Activated CD4-positive, alpha-beta T cell treated with anti-CD3 and anti-CD28 coated beads for 4 hours (primary cell): ENCODE measurements around the gene GALNT3.
A peak's percentile ranks its signal among the peaks of the same experiment; 100 is the strongest.

ENCODE experiments used
- DNase-seq, 2 donors: peaks; one replicate each; pipeline ENCODE4 v3.0.0-alpha.2; 2020

GALNT3 gene

DNA sequence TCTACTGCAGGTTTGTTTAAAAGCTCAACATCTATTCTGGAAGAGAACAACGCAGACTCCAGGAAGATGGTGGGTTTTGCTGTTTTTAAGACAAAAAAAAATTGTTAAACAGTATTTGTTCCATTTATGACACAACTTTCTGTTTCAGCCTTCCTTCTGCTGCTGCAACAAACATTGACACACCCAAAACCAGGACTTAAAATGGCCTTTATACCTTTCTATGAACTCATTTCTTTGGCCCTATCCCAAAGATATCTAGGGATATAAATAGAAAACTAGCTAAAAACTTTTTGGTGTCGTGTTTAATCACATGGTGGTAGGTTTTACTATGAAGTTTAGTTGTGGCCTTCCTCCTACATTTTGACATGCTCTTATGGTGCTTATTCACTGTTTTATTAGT, 964 bp upstream of the GALNT3 start:
- DNase-seq: no peak

DNA sequence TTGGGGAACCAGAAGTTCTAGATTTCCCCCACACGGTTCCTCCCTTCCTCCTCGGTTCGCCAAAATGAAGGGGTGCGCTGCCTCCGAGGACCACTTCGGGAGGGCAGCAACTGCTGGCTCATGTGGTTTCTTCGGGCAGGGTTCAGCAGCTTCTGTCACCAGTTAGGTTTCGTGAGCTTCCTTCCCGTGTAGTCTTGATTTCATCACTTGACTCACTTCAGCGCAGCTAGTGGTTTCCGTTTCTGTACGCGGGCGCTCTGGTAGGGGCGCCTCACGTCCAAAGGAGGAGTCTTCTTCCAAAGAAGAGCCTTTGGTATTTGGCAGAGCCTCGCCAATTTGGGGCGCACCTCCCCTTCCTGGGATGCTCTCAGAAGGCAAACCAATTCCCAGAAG, 485 bp upstream of the GALNT3 start:
- DNase-seq: peak; percentile 23 to 38

DNA sequence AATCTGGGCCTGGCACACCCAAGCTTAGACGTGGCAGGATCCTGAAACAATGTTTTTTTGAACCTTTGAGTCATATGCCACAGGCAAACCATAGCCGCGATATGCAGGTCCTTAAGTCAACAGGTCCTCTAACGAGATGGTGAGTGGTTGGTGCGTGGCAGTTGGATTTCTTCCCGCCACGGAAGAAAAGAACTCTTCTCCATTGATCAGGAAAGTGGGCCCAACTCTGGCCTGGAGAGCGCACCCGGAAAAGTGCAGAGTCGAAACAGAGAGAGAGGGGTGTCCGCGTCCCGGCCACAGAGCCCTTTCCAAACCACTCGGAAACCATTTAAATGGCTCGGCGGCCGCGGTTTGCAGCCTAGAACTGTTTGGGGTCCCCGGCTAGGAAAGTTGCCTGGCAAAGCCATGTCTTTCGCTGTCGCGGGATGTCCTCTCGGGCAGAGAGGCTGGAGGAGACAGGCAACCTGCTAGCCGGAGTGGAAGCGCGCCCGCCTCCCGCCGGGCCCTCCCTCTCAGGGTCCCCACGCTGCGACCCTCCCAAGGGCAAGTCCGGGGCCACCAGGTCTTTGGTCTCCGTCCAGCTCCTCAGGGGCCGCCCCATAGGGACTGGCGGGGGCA, 777 bp downstream of the GALNT3 start:
- DNase-seq: no peak

DNA sequence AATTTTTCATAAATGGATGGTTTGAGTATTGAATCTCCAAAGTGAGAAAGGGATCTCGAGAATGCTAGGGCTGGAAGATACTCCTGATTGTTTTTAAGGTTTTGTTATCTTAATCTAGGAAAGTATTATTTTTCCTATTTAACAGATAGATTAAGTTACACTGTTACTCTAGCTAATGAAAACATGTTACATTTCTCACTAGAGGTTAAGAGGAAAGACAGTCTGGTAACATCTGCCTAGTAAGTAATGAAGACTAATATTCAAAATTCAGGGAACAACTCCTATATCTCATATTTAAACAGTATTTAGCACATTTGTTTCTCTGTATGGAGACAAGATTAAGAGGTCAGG, 2.0 kb downstream of the GALNT3 start:
- DNase-seq: no peak

DNA sequence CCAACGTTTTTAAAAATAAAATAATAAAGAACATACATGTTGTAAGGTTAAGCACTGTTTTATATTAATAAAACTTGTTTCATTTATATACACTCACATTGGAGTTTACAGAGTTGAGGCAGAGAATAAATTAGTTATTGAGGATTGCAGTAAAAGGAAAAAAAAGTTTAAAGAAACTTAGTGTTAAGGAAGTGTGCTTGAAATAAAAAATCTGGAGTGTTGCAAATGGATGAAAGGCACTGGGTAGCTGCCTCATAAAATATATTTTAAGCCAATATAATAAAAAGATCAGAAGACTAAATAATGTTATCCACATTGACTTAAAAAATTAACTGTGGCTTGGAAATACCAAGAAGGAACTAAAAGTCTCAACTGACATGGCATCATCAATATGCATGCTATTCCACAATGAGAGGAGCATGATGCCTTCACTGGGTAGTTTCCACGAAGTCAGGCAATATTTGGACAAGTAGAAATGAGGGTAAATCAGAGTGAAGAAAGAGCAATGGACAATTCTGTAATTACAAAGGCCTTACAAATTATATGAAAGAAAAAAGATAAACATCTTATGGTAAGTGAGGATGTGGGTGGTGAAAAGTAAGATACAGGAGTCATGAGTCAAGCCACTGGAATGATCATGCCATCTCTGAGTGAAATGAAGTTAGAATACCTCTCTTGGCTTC, 2.5 kb downstream of the GALNT3 start:
- no peak for DNase-seq

DNA sequence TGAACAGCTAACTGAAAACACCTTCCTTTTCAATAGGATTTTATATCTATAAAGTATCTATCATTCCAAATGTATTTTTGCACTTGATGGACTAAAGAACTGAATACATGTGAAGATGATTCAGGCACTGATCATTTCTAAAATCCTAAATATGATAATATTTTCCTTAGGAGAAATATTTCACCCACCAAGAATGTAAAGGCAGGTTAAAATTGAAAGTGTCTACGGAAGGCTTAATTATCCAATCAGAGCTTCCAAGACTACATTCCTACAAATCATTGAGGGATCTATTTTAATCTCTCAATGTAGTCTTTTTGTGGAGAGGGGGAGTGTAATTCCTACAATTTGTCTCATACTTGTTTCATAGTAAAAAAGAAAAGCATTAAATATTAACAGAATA, 3.6 kb downstream of the GALNT3 start:
- DNase-seq: no peak

DNA sequence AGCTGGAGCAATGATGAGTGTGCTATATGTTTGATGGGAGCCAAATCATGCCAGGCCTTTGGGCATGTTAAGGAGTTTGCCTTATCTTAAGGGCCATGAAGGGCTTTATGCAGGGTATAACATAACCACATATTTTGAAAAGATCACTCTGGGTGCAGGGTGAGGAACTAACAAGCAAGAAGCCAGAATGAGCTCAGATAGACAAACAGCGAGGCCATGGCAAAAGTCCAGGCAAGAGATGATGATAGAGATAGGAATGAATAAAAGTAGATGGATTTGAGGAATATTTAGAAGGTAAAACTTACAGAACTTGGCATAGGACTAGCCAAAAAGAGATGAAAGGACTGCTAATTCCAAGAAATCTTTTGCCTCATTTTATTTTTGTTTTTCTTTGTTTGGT, 6.7 kb downstream of the GALNT3 start:
- DNase-seq: no peak

DNA sequence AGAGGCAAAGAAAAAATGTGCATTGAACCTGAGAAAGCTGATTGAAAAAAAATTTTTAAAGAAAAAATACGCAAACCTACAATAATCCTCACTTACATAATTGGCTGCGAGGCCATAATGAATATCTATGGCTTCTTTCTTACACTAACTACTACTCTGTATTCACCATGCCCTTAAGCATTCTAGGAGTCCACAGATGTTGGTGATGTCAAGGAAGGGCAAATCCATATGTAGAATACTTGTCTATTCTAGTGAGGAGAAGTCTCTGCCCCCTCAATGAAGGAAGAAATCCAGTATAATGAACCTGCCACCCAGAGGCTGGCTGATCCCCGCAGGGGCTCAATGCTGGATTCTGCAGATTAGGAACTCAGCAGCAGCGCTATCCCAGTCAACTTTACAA, 14.3 kb downstream of the GALNT3 start:
- no peak for DNase-seq

DNA sequence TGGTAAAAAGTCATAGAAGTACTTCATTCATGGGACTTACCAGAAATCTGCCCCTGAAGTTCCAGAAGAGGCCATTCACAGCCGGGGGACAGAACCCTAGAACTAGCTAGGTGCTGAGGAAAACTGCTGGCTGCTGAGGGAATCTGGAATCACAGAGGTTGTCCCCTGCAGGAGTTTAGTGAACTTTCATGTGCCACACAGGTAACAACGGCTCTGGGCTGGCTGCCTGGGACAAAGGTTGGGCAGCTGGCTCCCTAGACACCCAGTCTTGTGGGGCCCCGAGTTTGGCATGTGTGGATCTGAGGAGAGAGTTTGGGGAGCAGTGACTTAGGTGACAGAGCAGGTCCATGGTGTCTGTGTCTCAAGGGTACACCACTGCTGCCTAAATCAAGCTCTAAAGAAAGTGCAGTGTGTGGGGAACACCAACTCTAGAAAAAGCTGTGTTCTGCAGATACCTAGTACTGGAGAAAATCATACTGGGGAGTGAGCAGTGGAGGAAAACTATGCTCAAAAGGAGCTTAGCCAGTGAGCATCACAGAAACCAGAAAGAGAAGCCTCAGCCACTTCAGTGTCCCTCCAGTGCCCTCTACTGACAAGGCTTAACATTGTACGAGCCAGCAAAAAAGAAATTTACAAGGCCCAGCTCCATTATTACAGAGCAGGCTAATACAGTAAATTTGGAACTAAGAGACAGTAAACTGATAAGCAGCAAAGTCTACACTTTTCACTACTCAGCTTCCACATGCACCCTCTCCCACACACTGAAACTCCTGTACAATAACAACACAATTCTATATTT, 15.2 kb downstream of the GALNT3 start:
- no peak for DNase-seq

DNA sequence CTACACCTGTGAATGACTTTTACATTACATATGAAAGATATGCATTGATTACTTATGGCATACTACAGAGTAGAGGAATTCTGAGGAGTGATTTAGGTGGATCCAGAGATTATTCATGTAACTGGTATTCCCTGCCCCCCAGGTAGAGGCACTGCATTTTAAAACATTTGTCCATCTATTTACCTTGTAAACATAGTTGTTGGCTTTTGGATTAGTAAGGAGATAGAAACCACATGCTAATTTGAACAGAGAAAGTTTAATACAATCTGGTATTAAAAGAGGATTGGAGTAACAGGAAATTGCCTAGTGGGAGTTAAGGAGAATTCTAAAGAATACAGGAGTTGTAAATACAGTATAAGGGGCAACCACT, 15.9 kb downstream of the GALNT3 start:
- DNase-seq: no peak

DNA sequence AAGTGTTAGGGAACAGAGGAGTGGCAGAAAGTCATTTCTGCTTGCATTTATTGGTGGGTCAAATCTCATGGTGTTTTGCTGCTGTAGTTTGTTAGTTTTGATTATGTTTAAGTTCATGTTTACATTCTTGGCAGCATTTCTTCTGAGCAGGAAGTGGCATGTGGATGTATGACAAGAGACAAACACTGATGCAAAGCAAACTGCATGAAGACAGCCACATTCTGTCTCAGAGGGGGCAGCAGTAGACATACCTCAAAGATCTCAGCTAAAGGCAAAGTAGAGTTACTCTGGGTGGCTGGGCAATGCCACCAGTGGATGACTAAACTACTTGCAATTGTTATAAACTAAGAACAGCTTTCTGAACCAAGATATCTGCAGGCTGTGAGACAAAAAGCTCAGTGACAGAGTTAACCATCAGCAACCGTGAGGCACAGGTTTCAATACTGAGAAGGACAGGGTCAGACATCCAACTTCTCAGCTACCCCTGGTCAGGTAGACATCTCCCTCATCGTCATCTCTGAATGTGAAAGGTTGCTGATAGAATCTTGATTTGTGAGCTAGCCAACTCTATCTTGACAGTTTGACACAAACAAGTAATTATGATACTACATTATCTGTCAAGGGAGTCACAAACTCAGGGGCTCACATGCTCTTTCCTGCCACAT, 16.4 kb downstream of the GALNT3 start:
- no peak for DNase-seq

DNA sequence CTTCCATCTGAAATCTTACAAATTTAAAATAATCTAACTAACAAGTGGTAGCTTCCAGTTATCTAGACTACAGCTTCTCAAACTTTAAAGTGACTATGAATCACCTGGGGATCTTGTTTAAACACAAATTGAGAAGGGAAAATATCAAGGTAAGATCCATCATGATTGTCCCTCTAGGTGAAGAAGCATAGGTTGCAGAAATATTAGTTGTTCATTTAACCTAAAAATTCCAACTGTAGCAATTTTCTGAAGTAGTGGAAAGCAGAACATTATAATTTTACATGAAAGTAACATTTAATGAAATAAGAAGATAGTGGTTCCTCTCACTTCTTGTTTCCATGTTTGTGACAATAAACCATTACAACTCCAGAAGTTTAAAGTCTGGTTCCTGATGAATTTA, 17.3 kb downstream of the GALNT3 start:
- no peak for DNase-seq

DNA sequence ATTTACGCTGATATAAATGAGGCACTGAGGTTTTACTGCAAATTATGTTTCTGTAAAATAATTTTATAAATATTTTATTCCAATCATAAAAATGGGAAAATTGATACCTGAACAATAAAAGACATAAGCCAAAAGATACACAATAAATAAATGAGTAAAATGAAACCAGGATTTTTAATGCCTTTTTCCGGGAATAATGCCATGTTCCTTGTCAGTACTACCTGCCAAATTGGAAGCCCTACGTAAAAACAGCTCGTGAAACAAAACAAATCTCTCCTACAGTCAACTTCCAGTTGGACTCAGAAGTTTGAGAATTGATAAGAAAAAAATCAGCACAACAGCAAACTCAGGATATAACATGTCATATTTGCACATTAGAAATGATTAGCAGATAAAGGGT, 18.0 kb downstream of the GALNT3 start:
- DNase-seq: no peak

DNA sequence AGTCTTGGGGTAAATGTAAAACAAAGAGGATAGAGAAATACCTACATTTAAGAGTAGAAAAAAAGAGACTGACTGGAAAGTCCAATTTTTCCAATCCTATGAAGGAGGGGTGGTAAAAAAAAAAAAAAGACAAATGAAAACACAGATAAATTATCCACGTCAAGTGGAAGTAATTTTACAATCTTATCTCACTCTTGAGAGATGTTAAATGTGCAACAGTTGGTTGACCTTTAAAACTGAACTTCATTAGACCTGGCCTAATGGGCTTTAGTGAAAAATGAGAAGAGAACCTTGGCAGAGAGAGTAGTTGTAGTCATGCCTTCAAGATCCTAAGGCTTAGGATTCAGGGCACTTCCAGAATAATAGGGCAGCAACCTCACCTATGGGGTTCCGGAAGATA, 20.4 kb downstream of the GALNT3 start:
- no peak for DNase-seq

DNA sequence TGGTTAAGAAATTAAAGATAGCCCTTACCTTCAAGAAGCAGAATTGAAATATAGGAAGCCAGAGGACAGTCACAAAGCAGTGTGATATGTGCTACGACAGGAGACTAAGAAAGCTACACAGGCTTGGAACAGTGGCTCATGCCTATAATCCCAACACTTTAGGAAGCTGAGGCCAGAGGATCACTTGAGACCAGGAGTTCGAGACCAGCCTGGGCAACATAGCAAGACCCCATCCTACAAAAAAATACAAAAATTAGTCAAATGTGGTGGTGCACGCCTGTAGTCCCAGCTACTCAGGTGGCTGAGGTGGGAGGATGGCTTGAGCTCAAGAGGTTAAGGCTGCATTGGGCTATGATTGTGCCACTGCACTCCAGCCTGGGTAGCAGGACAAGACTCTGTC, 21.9 kb downstream of the GALNT3 start:
- DNase-seq: no peak

DNA sequence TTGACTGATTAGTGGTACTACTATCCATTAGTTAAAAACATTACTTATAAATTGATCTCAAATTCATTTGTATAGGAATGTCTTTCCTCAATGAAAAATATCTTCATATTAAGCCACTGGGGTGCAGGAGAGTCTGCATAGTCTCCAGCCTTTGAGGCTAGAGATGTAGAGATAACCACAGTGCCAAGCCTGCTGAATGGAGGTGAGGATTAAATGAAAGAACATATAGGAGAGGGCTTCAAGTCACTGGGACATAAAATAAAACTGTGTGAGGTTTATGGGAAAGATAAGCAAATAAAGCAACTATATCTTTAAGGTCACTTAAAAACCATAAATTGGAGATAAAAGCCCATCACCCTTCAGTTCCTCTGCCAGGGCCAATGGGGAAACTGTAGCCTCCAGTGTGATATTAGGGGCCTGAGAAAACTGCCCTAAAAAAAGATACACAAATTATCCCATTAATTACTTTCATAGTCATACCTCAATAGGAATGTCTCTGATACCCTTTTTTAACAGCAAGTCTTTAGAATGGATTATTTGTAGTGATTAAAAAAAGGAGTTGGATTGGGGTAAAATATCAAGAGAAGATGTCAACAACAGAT, 27.6 kb downstream of the GALNT3 start:
- DNase-seq: no peak

DNA sequence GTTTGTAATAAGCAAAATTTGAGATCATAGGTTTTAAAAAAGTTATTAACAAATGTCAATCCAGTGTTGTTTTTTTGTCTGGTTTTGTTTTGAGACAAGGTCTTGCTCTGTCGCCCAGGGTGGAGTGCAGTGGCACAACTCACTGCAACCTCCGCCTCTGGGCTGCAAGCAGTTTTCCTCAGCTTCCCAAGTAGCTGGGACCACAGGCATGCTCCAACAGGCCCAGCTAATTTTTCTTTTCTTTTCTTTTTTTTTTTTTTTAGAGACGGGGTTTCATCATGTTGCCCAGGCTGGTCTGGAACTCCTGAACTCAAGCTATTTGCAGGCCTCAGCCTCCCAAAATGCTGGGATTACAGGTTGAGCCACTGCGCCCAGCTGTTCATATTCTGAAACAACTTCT, 31.3 kb downstream of the GALNT3 start:
- DNase-seq: no peak

DNA sequence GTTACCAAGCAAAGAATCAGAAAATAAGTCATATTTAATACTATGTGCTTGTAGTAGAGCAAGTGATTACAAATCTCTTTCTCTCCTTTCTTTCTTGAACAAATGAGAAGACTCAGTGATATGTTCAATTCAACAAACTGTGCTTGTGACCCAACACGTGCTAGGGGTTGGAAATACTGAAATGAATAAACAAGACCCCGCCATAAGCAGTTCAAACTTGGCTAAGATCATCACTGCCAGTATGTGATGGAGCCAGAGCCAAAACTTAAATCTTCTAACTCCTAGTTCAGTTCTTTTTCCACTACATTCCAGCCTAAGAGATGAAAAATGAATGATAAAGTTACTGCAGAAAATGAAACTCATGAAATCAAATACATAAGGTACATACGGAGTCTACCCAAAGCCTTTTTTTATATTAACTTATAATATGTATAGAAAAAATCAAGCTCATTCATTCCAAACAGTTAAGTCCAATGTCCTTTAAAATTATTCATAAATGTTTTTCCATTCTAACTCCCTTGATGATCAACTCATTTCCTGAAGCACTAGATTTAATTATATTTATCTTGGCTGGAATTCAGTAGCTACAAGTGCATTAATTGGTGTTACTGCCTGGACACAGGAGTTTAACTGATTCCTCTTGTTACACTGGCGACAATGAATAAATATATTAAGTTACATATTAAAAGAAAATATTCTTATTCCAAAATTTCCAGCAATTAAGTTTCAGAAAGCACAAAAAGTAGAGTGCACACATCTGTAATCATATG, 36.0 kb downstream of the GALNT3 start:
- DNase-seq: no peak

DNA sequence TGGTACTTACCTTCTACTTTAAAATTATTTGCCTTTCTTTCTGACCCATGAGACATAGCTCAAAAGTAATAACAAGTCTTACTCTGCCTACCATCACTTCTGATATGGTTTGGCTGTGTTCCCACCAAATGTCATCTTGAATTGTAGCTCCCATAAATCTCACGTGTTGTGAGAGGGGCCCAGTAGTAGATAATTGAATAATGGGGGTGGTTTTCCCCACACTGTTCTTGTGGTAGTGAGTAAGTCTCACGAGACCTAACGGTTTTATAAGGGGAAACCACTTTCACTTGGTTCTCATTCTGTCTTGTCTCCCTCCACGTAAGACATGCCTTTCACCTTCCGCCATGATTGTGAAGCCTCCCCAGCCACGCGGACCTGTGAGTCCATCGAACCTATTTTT, 47.5 kb downstream of the GALNT3 start:
- no peak for DNase-seq

DNA sequence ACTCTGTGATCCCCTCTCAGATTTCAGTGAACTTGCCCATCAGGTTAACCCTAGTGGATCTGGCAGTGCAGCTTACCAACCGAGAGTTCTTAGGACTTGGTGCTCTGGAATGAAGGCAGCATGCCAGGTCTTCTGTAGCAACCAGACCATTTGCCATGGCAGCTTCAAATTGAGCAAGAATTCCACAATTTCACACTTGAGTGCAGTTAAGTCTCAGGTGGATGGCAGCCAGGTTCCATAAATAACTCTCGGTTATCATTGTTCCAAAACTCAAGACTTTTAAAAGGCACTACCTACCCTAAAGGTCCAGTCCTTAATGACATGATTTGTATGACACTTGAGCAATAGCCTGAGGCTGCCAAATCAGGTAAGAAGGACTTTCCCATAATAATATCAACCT, 48.1 kb downstream of the GALNT3 start:
- no peak for DNase-seq

DNA sequence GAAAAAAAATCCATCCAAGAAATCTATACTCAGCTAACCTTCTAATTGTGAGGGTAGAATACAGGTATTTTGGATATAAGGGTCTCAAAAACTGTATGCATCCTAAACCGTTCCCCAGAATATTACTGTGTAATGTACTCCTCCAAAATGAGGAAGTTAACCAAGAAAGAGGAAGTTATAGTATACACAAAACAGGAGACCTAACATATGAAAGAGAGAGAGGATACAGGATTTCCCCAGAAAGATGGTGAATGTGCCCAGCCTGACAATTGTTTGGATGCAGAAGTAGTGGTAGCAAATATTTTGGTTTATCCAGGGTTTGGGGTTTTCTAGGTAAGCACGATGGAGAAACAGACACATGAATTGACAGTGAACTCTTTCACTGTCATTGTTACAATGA, 50.6 kb downstream of the GALNT3 start:
- no peak for DNase-seq

DNA sequence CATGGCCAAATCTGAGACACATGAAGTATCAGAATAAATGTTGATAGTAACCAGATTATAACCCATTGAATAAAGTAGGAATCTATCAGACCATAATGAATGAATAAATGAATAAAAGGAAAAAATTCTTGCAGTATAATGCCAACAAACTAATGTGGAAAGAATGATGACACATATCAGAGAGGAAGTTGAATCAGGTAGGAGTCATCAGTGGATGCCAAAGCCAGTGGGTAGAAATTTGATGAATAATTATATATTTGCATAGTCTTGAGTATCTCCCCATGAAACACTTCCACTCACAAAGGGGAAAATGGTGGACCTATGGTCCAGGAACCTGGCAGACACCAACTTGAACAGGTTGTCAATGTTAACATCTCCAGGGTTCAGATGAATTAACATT, 68.6 kb downstream of the GALNT3 start:
- no peak for DNase-seq

DNA sequence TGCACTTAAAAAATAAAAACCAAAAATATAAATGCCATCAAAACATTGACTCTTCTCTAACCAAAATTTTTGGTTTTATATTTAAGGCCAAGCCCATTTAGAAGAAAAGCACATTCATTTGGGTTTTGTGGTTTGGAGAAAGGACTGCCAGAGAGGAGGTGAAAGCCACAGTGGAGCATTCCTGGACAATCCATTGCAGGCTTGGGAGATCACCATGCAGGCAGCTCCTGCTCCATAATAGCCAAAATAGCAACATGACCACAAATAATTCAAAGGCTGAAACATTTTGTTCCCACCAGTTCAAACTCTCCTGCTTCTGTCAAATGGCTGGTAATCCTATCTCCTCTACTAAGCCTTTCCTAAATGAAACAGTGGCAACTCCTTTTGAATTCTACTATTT, 73.5 kb downstream of the GALNT3 start:
- no peak for DNase-seq
